GM23248 (cell line): ENCODE results near the gene CCDC142.

ENCODE experiments used
- EZH2 ChIP-seq: fragments of 200-600 bp; sonication (generic); IDR thresholded peaks from 2 replicates; pipeline ENCODE4 v1.6.1; 2018; ENCODE audit warnings: antibody characterized with exemption, mild to moderate bottlenecking; ENCODE audit not compliant: insufficient read depth, poor library complexity, severe bottlenecking
- EZH2phosphoT487 ChIP-seq: fragments of 200-600 bp; sonication (generic); IDR thresholded peaks from 2 replicates; pipeline ENCODE4 v1.6.1; 2018; ENCODE audit warnings: antibody characterized with exemption, moderate library complexity, mild to moderate bottlenecking, low read depth; ENCODE audit not compliant: insufficient read depth

DNA sequence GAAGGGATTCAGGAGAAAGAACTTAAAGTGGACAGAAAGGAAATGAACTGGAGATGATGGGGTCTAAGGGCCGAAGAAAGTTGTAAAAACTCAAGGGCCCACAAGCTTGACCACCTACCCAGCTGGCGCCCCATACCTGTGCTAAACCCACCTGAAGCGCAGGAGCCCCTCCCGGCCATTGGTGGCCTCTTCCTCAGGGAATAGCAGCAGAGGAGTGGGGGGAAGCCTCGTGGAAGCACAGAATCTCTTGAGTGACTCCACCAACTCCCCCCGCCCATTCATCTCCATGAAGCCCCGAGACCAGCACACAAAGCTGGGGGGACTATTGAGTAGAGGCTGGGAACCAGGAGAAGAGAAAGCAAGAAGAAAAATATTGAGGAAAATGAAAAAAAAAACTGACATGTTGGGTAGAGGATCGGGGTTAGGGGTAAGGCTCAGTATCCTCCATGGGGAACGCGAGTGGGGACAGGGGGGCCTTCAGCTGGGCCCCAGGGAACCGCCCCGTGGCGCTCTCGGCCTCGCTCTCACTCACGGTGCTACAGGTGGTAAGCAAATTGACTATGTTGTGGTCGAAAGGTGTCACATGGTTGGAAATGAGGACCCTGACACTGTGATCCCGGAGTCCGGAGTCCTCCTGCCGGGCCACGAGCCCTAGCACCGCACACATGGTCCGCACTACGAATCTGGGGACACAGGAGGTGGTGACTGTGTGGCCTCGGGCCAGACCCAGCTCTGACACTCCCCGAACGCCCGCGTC is 46.0 kb upstream of the CCDC142 start:
- TF ChIP-seq EZH2 (no peak), EZH2phosphoT487 (no peak)
